Embryonic facial prominence (tissue), 1 donor: ENCODE data around the gene AGTR1.

Experiments used
- DNase-seq: peaks from one replicate; pipeline ENCODE4 v3.0.0-alpha.2; 2016; ENCODE audit errors: extremely low spot score

AGTR1 gene

GRCh38 chr3:148697306-148698189 is at the start of gene AGTR1:
Gene AGTR1, plus strand, starts transcription at chr3:148697903. Its CDS starts 43,133 bp downstream, at chr3:148741036.
- DNase-seq, result no peak

GRCh38 chr3:148648685-148649352 is 48.9 kb upstream of the AGTR1 start:
- DNase-seq, result no peak

GRCh38 chr3:148651549-148651948 is 46.2 kb upstream of the AGTR1 start:
- no peak for DNase-seq

- no peak for DNase-seq
Observed at GRCh38 chr3:148654433-148654832, 43.3 kb upstream of the AGTR1 start.

GRCh38 chr3:148657470-148657869 is 40.2 kb upstream of the AGTR1 start:
- no peak for DNase-seq

- no peak for DNase-seq
Observed at GRCh38 chr3:148659512-148659911, 38.2 kb upstream of the AGTR1 start.

GRCh38 chr3:148680289-148680688 is 17.4 kb upstream of the AGTR1 start:
- DNase-seq, result no peak

- no peak for DNase-seq
Observed at GRCh38 chr3:148681080-148681479, 16.6 kb upstream of the AGTR1 start.

GRCh38 chr3:148682997-148683396 is 14.7 kb upstream of the AGTR1 start:
- no peak for DNase-seq

GRCh38 chr3:148694116-148694515 is 3.6 kb upstream of the AGTR1 start:
- DNase-seq, result no peak

- DNase-seq, result no peak
Observed at GRCh38 chr3:148698190-148698810, 597 bp downstream of the AGTR1 start.

GRCh38 chr3:148705314-148705713 is 7.6 kb downstream of the AGTR1 start:
- no peak for DNase-seq

GRCh38 chr3:148707601-148708380 is 10.1 kb downstream of the AGTR1 start:
- DNase-seq, result no peak

- no peak for DNase-seq
Observed at GRCh38 chr3:148708409-148708808, 10.7 kb downstream of the AGTR1 start.

GRCh38 chr3:148709560-148710253 is 12.0 kb downstream of the AGTR1 start:
- DNase-seq, result no peak

GRCh38 chr3:148710665-148711064 is 13.0 kb downstream of the AGTR1 start:
- no peak for DNase-seq

- DNase-seq, result no peak
Observed at GRCh38 chr3:148711981-148712666, 14.4 kb downstream of the AGTR1 start.

- DNase-seq, result no peak
Observed at GRCh38 chr3:148714521-148714920, 16.8 kb downstream of the AGTR1 start.

GRCh38 chr3:148716657-148717056 is 19.0 kb downstream of the AGTR1 start:
- no peak for DNase-seq

- no peak for DNase-seq
Observed at GRCh38 chr3:148717885-148718561, 20.3 kb downstream of the AGTR1 start.
